ENCODE data around the gene ABCA10.

Gene ABCA10

GRCh38 chr17:69117855-69118784 lies 110.5 kb downstream of the ABCA10 start:
- no peak overlapping the region for H3K4me3 ChIP-seq (ENCODE audit: insufficient read depth, low read length, poor library complexity, severe bottlenecking)
- no peak overlapping the region for H3K9ac ChIP-seq (ENCODE audit: low read length)
- H3K79me2 ChIP-seq (ENCODE audit: insufficient read depth, low read length), result no peaks in the 10 kb centered on the region
- no peaks in the 10 kb centered on the region for H3K9me3 ChIP-seq (ENCODE audit: insufficient read depth, low read length)
- TF ChIP-seq, protein P1, sequence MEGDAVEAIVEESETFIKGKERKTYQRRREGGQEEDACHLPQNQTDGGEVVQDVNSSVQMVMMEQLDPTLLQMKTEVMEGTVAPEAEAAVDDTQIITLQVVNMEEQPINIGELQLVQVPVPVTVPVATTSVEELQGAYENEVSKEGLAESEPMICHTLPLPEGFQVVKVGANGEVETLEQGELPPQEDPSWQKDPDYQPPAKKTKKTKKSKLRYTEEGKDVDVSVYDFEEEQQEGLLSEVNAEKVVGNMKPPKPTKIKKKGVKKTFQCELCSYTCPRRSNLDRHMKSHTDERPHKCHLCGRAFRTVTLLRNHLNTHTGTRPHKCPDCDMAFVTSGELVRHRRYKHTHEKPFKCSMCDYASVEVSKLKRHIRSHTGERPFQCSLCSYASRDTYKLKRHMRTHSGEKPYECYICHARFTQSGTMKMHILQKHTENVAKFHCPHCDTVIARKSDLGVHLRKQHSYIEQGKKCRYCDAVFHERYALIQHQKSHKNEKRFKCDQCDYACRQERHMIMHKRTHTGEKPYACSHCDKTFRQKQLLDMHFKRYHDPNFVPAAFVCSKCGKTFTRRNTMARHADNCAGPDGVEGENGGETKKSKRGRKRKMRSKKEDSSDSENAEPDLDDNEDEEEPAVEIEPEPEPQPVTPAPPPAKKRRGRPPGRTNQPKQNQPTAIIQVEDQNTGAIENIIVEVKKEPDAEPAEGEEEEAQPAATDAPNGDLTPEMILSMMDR (IDR thresholded peaks at IDR 0.05; ENCODE audit: insufficient read depth, low read length, poor library complexity, severe bottlenecking), result no peak
- TF ChIP-seq EZH2phosphoT487 (conservative IDR thresholded peaks at IDR 0.05; ENCODE audit: low read length), result no peak
- no peaks in the 10 kb centered on the region for H3K36me3 ChIP-seq (ENCODE audit: low read length)
- no peak overlapping the region for H2AFZ ChIP-seq (ENCODE audit: low read depth, low read length, severe bottlenecking)
- H3F3A ChIP-seq (ENCODE audit: insufficient read depth), result no peaks in the 10 kb centered on the region
- no peak overlapping the region for H3K27ac ChIP-seq (ENCODE audit: low read depth, low read length)
- H4K20me1 ChIP-seq (ENCODE audit: low read depth, low read length), result no peaks in the 10 kb centered on the region
- H3K9me2 ChIP-seq (replicated peaks; ENCODE audit: insufficient read depth, low read length), result no peaks in the 10 kb centered on the region
- H3K27me3 ChIP-seq (ENCODE audit: low read length), result no peaks in the 10 kb centered on the region
- no peak overlapping the region for H3K4me2 ChIP-seq (ENCODE audit: low read depth, low read length, poor library complexity, severe bottlenecking)

GRCh38 chr17:69111794-69112193 lies 116.8 kb downstream of the ABCA10 start:
- H3K27me3 ChIP-seq (ENCODE audit: low read length), result no peaks in the 10 kb centered on the region
- H3K9me3 ChIP-seq (ENCODE audit: insufficient read depth, low read length), result no peaks in the 10 kb centered on the region
- no peaks in the 10 kb centered on the region for H3K36me3 ChIP-seq (ENCODE audit: low read length)
- no peak overlapping the region for H3K9ac ChIP-seq (ENCODE audit: low read length)
- H3F3A ChIP-seq (ENCODE audit: insufficient read depth), result no peaks in the 10 kb centered on the region
- H3K27ac ChIP-seq (ENCODE audit: low read depth, low read length), result no peak overlapping the region
- no peaks in the 10 kb centered on the region for H3K79me2 ChIP-seq (ENCODE audit: insufficient read depth, low read length)
- no peak overlapping the region for H3K4me3 ChIP-seq (ENCODE audit: insufficient read depth, low read length, poor library complexity, severe bottlenecking)
- H3K9me2 ChIP-seq (replicated peaks; ENCODE audit: insufficient read depth, low read length), result no peaks in the 10 kb centered on the region
- no peaks in the 10 kb centered on the region for H4K20me1 ChIP-seq (ENCODE audit: low read depth, low read length)
- no peak for TF ChIP-seq EZH2phosphoT487 (conservative IDR thresholded peaks at IDR 0.05; ENCODE audit: low read length)
- TF ChIP-seq, protein P1 (IDR thresholded peaks at IDR 0.05; ENCODE audit: insufficient read depth, low read length, poor library complexity, severe bottlenecking), result no peak
- H2AFZ ChIP-seq (ENCODE audit: low read depth, low read length, severe bottlenecking), result no peak overlapping the region
- H3K4me2 ChIP-seq (ENCODE audit: low read depth, low read length, poor library complexity, severe bottlenecking), result no peak overlapping the region

GRCh38 chr17:69105907-69106730 lies 122.5 kb downstream of the ABCA10 start:
- Histone ChIP-seq H3K4me2 (ENCODE audit: low read depth, low read length, poor library complexity, severe bottlenecking) (no peak overlapping the region), H4K20me1 (ENCODE audit: low read depth, low read length) (no peaks in the 10 kb centered on the region), H3K9ac (ENCODE audit: low read length) (no peak overlapping the region), H2AFZ (ENCODE audit: low read depth, low read length, severe bottlenecking) (no peak overlapping the region), H3K4me3 (ENCODE audit: insufficient read depth, low read length, poor library complexity, severe bottlenecking) (no peak overlapping the region), H3F3A (ENCODE audit: insufficient read depth) (no peaks in the 10 kb centered on the region), H3K36me3 (ENCODE audit: low read length) (no peaks in the 10 kb centered on the region), H3K27me3 (ENCODE audit: low read length) (no peaks in the 10 kb centered on the region), H3K9me2 (replicated peaks; ENCODE audit: insufficient read depth, low read length) (no peaks in the 10 kb centered on the region), H3K27ac (ENCODE audit: low read depth, low read length) (no peak overlapping the region), H3K9me3 (ENCODE audit: insufficient read depth, low read length) (no peaks in the 10 kb centered on the region), H3K79me2 (ENCODE audit: insufficient read depth, low read length) (no peaks in the 10 kb centered on the region)
- TF ChIP-seq EZH2phosphoT487 (conservative IDR thresholded peaks at IDR 0.05; ENCODE audit: low read length), result no peak
- TF ChIP-seq, protein P1 (IDR thresholded peaks at IDR 0.05; ENCODE audit: insufficient read depth, low read length, poor library complexity, severe bottlenecking), result no peak
